MCF 10A (cell line): Measurements from ENCODE around the gene PTPRO. TPM values are rescaled to one million over a fixed set of nuclear protein-coding genes. Genes with fewer than 3 reads are reported as not detected.
"Not testable (repeated sequence)": the region's sequence is repeated elsewhere in the genome, so short reads cannot be mapped to it uniquely, and the experiment has no call there.

Source experiments
- BruUV-seq: library from RNA; stranded (reverse); fragments of 400-500 nt; replicated peaks from 2 replicates; lab custom pipeline; 2021; lab: Mats Ljungman, UMichigan
- CTCF ChIA-PET: fragments of 300-600 bp; sonication (Branson Sonifier 250); formaldehyde crosslinking; extraction: SDS; loops from one replicate; lab custom pipeline; 2021; ENCODE audit warnings: antibody characterized with exemption, inconsistent platforms; lab: Yijun Ruan, JAX
- POLR2A ChIA-PET: fragments of 300-600, 350-650 bp; sonication (Branson Sonifier 250); formaldehyde crosslinking; extraction: SDS; loops from one replicate; lab custom pipeline; 2020; ENCODE audit warnings: antibody characterized with exemption, inconsistent platforms; lab: Yijun Ruan, JAX
- DNase-seq: peaks from one replicate; pipeline ENCODE4 v3.0.0-alpha.2; 2018; ENCODE audit not compliant: unreplicated experiment
- H3K27ac Mint-ChIP-seq: one replicate; pipeline ENCODE4 v1.8.0; 2022; ENCODE audit warnings: mild to moderate bottlenecking, low read depth, mixed read lengths; ENCODE audit not compliant: unreplicated experiment
- H3K27me3 Mint-ChIP-seq: one replicate; pipeline ENCODE4 v1.8.0; 2022; ENCODE audit warnings: mixed read lengths; ENCODE audit not compliant: insufficient read depth, unreplicated experiment
- H3K36me3 Mint-ChIP-seq: one replicate; pipeline ENCODE4 v1.8.0; 2022; ENCODE audit warnings: mild to moderate bottlenecking, moderate library complexity, mixed read lengths; ENCODE audit not compliant: insufficient read depth, unreplicated experiment
- H3K4me1 Mint-ChIP-seq: one replicate; pipeline ENCODE4 v1.8.0; 2022; ENCODE audit warnings: mixed read lengths; ENCODE audit not compliant: insufficient read depth, unreplicated experiment
- H3K4me3 Mint-ChIP-seq: one replicate; pipeline ENCODE4 v1.8.0; 2022; ENCODE audit warnings: mild to moderate bottlenecking, moderate library complexity, mixed read lengths; ENCODE audit not compliant: unreplicated experiment
- H3K9me3 Mint-ChIP-seq: one replicate; pipeline ENCODE4 v1.8.0; 2022; ENCODE audit warnings: mixed read lengths; ENCODE audit not compliant: unreplicated experiment
- CTCF ChIP-seq: fragments of 200-600 bp; IDR thresholded peaks from one replicate; pipeline ENCODE4 v1.8.0; 2022; ENCODE audit warnings: antibody characterized with exemption, mild to moderate bottlenecking; ENCODE audit not compliant: unreplicated experiment
- intact Hi-C: fragments of 100-400 bp; cut with micrococcal nuclease; formaldehyde crosslinking; loops from 2 replicates; pipeline ENCODE4 v1.14.1; 2022
- total RNA-seq: library from RNA; stranded (reverse); gene quantifications from 2 replicates; pipeline ENCODE4 v1.2.3, GENCODE V29; 2022

The PTPRO gene
- total RNA-seq, 1 experiment from 2014 or later, result 2.2 TPM

DNA sequence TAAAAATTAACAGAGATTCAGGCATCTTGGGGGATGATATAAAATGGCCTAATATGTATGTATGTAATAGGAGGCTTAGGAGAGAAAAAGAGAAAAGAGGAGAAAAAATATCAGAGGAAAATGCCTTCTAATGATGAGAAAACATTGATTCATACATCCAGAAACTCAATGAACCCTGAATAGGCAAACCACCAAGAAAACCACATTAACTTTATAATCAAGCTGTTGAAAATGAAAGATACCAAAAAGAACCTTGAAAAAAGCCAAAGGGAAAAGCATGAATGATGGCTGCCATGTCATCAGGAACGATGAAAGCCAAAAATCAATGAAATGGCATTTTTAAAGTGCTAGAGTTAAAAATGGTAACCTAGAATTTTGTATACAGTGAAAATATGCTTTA is 286.6 kb downstream of the PTPRO start:
- intact Hi-C loops, result no loop called here
- Mint-ChIP-seq H3K27ac (no peak overlapping the region), H3K27me3 (no peaks in the 10 kb centered on the region), H3K4me1 (no peaks in the 10 kb centered on the region), H3K36me3 (no peaks in the 10 kb centered on the region), H3K4me3 (no peak overlapping the region), H3K9me3 (no peaks in the 10 kb centered on the region)
- ChIA-PET POLR2A (interaction anchor here (0.6 to 0.9 kb wide), 3 partner anchors 8 to 52 kb away, joined by 3 read pairs; no protein-coding TSS in a partner anchor), CTCF (interaction anchor here (0.5 to 2.3 kb wide), 4 partner anchors 22 to 698 kb away, joined by 3 to 9 read pairs (median 4); no protein-coding TSS in a partner anchor)
- no TSS peak for BruUV-seq
- no peak for DNase-seq
- no peak for TF ChIP-seq CTCF

DNA sequence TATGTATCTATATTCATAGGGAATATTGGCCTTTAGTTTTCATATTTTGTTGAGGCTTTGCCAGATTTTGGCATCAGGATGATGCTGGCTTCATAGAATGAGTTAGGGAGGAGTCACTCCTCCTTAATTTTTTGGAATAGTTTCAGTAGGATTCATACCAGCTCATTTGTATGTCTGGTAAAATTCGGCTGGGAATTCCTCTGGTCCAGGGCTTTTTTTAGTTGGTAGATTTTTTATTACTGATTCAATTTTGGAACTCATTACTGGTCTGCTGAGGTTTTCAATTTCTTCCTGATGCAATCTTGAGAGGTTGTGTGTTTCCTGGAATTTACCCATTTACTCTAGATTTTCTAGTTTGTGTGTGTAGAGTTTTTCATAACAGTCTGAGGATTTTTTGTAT is 291.7 kb downstream of the PTPRO start:
- BruUV-seq, result no TSS peak

GRCh38 chr12:15616495-15616894 is 294.2 kb downstream of the PTPRO start:
- DNase-seq, BruUV-seq, H3K4me3 Mint-ChIP-seq, H3K4me1 Mint-ChIP-seq, H3K27ac Mint-ChIP-seq, intact Hi-C loops, H3K9me3 Mint-ChIP-seq, H3K27me3 Mint-ChIP-seq: not testable (repeated sequence)
- peaks cover 53% of the 10 kb centered on the region for H3K36me3 Mint-ChIP-seq
- CTCF ChIA-PET, result interaction anchor here (0.9 to 1.5 kb wide), 3 partner anchors 9 to 23 kb away, joined by 3 to 4 read pairs (median 3); no protein-coding TSS in a partner anchor
- POLR2A ChIA-PET, result interaction anchor here (0.9 kb wide), 1 partner anchor 171 kb away, joined by 3 read pairs; no protein-coding TSS in a partner anchor

More for the DNA sequence above, 291.7 kb downstream of the PTPRO start:
- peaks cover 8% of the 10 kb centered on the region for H3K9me3 Mint-ChIP-seq
- TF ChIP-seq CTCF, result no peak
- H3K27me3 Mint-ChIP-seq, result no peaks in the 10 kb centered on the region
- intact Hi-C loops, result no loop called here
- ChIA-PET CTCF (interaction anchor here (0.6 kb wide), 1 partner anchor 184 kb away, joined by 3 read pairs; no protein-coding TSS in a partner anchor), POLR2A (no interaction called here)
- H3K27ac Mint-ChIP-seq, result no peak overlapping the region
- peaks cover 33% of the 10 kb centered on the region for H3K36me3 Mint-ChIP-seq
- DNase-seq, result no peak
- no peaks in the 10 kb centered on the region for H3K4me1 Mint-ChIP-seq
- no peak overlapping the region for H3K4me3 Mint-ChIP-seq

DNA sequence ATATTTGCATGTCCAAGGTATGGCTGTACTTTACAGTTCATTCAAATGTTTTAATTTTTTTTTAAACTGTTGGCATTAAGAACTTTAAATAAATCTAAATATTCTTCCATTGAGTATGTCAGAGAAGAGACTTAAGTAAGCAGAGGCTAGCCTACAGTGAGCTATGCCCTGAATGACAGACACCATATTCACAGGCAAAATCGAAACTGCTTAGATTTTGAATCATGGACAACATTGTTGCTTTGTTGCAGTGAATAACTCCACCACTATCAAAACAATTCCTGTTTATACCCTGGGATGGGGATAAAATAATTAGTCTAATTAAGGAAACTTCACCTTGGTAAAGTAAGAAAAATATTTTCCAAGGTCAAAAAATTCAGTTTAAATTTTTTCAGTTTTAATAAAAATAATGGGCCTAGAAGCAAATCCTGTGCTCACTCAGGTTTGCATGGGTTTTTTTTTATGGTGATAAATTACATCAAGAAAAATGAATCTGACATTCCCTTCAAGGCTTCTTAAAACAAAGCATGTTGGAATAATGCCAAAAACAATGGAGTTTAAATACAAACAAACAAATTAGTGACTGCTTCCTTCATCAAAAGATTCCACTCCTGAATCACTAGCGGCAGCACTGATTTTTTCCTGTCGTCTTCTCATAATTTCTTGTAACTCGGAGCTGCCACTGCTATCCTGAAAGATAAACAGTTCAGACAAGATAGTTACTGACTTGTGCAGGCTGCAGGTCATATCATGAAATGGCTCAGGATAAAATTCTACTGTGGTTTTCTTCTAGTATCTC is 298.6 kb downstream of the PTPRO start:
- H3K27me3 Mint-ChIP-seq, result no peaks in the 10 kb centered on the region
- no peak for DNase-seq
- H3K36me3 Mint-ChIP-seq, result peaks cover 80% of the 10 kb centered on the region
- no peak for TF ChIP-seq CTCF
- BruUV-seq, result no TSS peak
- no peak overlapping the region for H3K27ac Mint-ChIP-seq
- POLR2A ChIA-PET, result no interaction called here
- H3K4me3 Mint-ChIP-seq, result no peak overlapping the region
- H3K4me1 Mint-ChIP-seq, result no peaks in the 10 kb centered on the region
- intact Hi-C loops, result no loop called here
- CTCF ChIA-PET, result no interaction called here
- H3K9me3 Mint-ChIP-seq, result no peaks in the 10 kb centered on the region
